Measurements from ENCODE around the gene USP49.

The USP49 gene

DNA sequence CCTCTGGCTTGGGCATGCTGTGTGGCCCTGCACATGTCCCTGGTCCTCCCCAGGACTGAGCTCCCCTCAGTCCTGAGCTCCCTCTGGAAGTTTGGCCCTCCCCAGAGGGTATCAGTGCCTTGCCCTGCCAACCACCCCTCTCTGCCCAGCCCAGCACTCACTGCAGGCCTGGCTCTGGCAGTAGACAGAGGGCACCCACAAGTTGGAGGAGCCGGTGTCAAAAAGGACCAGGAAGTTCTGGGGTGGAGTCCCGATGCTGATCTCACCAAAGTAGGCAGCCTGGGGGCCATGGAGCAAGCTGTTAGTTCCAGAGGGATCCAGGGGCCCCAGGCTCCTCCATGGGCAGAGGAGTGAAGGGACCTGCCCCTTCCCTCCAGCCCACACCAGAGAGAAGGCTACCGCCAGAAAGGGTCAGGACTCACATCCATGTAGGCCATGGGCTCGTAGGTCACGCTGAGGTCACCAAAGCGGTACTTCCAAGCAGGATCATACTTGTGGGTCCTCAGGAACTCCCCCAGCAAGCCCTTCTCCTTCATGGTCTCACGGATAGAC lies 150.9 kb downstream of the USP49 start:
- Histone ChIP-seq H3K36me3 (ENCODE audit: control insufficient read depth in 1 of 2, insufficient read depth in 2 of 2, low read length in 2 of 2) (no peaks in the 10 kb centered on the region), H3K4me1 (ENCODE audit: control insufficient read depth in 1 of 2, insufficient read depth in 2 of 2, low read length in 2 of 2) (no peaks in the 10 kb centered on the region), H3K4me3 (ENCODE audit: low read depth in 1 of 2, low read length in 2 of 2) (no peak overlapping the region), H3K9me3 (ENCODE audit: control insufficient read depth in 1 of 2, low read length in 2 of 2) (no peaks in the 10 kb centered on the region), H3K27me3 (ENCODE audit: low read depth, low read length) (no peaks in the 10 kb centered on the region), H3K27ac (ENCODE audit: low read length) (no peak overlapping the region)

DNA sequence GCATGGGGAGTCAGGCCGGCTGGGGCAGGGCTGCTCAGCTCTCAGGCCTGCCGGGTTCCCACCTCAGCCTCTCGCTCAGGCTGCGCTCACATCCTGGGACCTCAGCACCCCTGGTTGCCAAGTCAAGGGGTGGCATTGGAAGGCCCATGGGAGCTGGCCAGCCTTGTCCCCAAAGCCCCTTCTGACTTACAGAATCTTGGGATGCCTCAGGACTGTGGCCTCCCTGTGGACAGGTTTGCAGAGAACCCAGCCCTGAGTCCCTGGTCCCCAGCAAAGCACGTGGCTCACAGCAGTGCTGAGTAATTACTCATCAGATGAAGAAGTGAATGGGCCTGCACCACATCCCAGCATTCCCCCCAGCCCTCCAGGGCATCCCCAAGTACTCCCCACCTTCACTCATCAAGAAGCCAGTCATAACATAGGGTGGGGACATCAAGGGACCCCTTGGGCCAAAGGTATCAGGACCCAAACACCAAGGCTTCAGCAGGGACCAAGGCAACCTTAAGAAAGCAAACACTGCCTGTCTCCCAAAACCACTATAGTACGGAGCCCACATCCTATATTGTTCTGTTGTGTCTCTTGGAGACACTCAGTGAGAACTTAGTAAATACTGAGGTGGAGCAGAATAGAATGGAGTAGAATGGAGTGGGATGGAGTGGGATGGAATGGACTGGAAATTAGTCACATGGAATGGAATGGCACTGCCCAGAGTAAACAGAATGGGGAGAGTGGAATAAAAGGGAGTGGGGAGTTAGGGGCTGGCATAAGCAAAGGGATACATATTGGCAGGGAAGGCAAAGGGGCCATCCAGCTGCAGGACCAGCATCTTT lies 151.6 kb downstream of the USP49 start:
- Histone ChIP-seq H3K4me3 (ENCODE audit: low read depth in 1 of 2, low read length in 2 of 2) (no peak overlapping the region), H3K27me3 (ENCODE audit: low read depth, low read length) (no peaks in the 10 kb centered on the region), H3K36me3 (ENCODE audit: control insufficient read depth in 1 of 2, insufficient read depth in 2 of 2, low read length in 2 of 2) (no peaks in the 10 kb centered on the region), H3K9me3 (ENCODE audit: control insufficient read depth in 1 of 2, low read length in 2 of 2) (no peaks in the 10 kb centered on the region), H3K4me1 (ENCODE audit: control insufficient read depth in 1 of 2, insufficient read depth in 2 of 2, low read length in 2 of 2) (no peaks in the 10 kb centered on the region), H3K27ac (ENCODE audit: low read length) (no peak overlapping the region)

GRCh38 chr6:41741625-41742490 lies 153.3 kb downstream of the USP49 start:
- Histone ChIP-seq H3K27me3 (ENCODE audit: low read depth, low read length) (no peaks in the 10 kb centered on the region), H3K36me3 (ENCODE audit: control insufficient read depth in 1 of 2, insufficient read depth in 2 of 2, low read length in 2 of 2) (no peaks in the 10 kb centered on the region), H3K9me3 (ENCODE audit: control insufficient read depth in 1 of 2, low read length in 2 of 2) (no peaks in the 10 kb centered on the region), H3K27ac (ENCODE audit: low read length) (no peak overlapping the region), H3K4me1 (ENCODE audit: control insufficient read depth in 1 of 2, insufficient read depth in 2 of 2, low read length in 2 of 2) (no peaks in the 10 kb centered on the region), H3K4me3 (ENCODE audit: low read depth in 1 of 2, low read length in 2 of 2) (no peak overlapping the region)

DNA sequence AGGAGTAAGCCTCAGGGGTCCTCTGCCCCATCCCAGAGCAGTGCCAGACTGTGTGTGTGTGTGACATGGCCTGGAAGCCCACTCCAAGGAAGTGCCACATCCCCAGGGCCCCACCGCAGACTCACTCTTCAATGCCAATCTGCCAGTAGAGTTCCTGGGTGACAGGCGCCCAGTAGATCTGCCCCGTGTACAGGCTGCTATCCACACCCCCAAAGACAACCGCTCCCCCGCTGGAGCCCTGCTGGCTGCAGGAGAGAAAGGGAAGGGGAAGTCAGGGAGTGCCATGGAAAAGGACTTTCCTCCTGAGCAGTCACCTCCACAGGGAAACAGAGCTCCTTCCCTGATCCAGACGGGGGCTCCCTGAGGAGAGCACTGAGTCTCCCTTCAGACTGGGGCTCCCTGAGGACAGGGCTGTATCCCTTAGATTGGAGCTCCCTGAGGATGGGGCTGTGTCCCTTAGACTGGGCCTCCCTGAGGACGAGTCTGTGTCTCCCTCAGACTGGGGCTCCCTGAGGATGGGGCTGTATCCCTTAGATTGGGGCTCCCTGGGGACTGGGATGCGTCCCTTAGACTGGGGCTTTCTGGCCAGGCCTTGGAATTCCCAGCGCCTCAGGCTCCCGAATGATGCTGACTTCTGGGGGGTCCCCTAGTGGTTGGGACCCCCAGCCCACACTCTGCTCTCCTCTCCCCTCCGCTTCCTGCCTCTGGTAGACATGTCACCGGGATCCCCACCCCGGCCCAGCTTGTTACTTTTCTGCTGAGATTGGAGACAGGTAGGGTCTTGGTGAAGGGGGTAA lies 154.6 kb downstream of the USP49 start:
- peaks cover 4 to 5% of the 10 kb centered on the region in 2 donors for H3K4me1 ChIP-seq (ENCODE audit: control insufficient read depth in 1 of 2, insufficient read depth in 2 of 2, low read length in 2 of 2)
- H3K27me3 ChIP-seq (ENCODE audit: low read depth, low read length), result no peaks in the 10 kb centered on the region
- H3K36me3 ChIP-seq (ENCODE audit: control insufficient read depth in 1 of 2, insufficient read depth in 2 of 2, low read length in 2 of 2), result no peaks in the 10 kb centered on the region
- no peaks in the 10 kb centered on the region for H3K9me3 ChIP-seq (ENCODE audit: control insufficient read depth in 1 of 2, low read length in 2 of 2)
- H3K27ac ChIP-seq (ENCODE audit: low read length), result no peak overlapping the region
- no peak overlapping the region for H3K4me3 ChIP-seq (ENCODE audit: low read depth in 1 of 2, low read length in 2 of 2)

Data from muscle layer of duodenum (tissue), 2 donors.